ENCODE results near the gene MGAT4B.
A peak's percentile ranks its signal among the peaks of the same experiment; 100 is the strongest.

Gene MGAT4B

DNA sequence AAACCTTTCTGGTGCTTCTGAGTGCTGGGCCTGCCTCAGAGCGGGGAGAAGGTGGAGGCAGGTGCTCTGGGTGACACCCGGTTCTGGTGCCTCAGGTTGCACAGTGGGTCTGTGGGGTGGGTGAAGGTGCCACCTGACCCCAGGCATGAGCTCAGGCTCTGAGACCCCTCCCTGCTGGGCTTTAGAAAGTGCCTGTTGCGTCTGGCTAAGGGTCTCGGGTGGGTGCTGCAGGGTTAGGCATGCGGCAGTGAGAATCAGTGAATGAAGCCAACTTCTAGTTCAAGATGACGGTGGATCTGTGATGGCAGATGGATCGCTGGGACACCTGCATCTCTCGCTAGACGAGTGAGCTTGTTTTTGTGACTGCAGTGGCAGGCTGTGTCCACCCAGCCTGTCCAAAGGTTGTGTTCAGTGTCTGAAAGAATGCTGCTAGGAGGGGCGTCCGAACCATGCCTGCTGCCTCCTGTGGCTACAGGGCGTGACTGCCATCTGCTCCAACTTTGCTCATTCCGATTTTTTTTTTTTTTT lies 19.1 kb upstream of the MGAT4B start:
- peak; percentile 87 for DNase-seq (ENCODE audit: low spot score)

- no peak for DNase-seq (ENCODE audit: low spot score)
Observed at GRCh38 chr5:179824745-179825112, 18.1 kb upstream of the MGAT4B start.

- no peak for DNase-seq (ENCODE audit: low spot score)
Observed at GRCh38 chr5:179823937-179824744, 17.5 kb upstream of the MGAT4B start.

- no peak for DNase-seq (ENCODE audit: low spot score)
Observed at GRCh38 chr5:179822444-179822990, 15.9 kb upstream of the MGAT4B start.

DNA sequence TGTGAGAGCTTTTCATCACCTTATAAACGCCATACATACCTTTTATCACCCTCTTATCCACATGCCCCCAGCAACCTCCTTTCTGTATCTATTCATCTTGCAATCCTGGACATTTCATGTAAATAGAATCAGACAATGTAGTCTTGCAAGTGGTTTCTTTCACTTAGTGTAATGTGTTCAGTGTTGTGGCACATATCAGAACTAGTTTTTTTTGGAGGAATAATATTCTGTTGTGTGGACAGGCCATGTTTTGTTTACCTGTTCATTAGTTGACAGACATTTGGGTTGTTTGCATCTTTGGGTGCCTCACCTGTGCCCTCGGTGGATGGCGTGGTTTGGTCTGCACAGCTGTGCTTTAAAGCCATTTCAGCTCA lies 15.4 kb upstream of the MGAT4B start:
- no peak for DNase-seq (ENCODE audit: low spot score)

DNA sequence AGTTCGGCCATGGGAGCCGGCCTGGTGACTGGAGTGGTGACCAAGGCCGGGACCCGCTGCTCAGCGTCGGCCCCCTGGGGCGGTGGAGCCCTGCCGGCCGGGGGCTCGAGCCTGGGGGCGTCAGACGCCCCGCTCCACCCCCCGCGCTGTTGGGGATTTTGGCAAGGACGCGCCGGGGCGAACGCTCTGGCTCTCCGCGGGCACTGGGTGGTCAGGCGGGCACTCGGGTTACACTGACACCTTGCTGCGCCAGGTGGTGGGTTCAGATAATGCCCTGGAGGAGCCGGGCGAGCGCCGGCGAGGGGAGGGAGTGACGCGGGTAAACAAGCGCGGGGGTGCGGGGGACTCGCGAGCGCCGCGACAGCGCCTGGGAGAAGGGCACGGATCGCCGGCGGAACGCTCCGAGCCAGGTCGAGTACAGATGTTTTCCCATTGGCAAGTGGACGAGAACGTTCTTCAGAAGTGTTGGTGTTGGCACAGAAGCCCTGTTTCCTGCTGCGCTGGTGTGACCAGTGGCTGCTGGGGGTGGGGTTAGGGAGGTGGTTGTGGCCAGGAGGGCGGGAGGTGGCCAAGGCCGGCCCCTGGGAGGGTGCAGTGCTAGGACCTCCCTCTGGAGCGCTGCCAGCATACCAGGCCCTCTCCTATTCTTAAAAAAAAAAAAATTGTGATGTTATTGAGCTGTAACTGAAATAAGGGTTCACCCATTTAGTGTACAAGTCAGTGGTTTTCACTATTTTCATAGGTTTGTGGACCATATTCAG lies 14.8 kb upstream of the MGAT4B start:
- peak; percentile 91 for DNase-seq (ENCODE audit: low spot score)

GRCh38 chr5:179820483-179821297 lies 14.0 kb upstream of the MGAT4B start, which contains the start of gene SQSTM1:
Gene SQSTM1 (plus strand): TSS chr5:179820905. CDS start chr5:179820937, 32 bp downstream.
- DNase-seq (ENCODE audit: low spot score) = peak; percentile 82

GRCh38 chr5:179820127-179820482 lies 13.4 kb upstream of the MGAT4B start:
- DNase-seq (ENCODE audit: low spot score) = no peak

- peak; percentile 69 for DNase-seq (ENCODE audit: low spot score)
Observed at GRCh38 chr5:179819296-179820126, 12.8 kb upstream of the MGAT4B start.

- DNase-seq (ENCODE audit: low spot score) = peak; percentile 86
Observed at GRCh38 chr5:179818746-179819295, 12.2 kb upstream of the MGAT4B start.

- no peak for DNase-seq (ENCODE audit: low spot score)
Observed at GRCh38 chr5:179817890-179818745, 11.5 kb upstream of the MGAT4B start.

- no peak for DNase-seq (ENCODE audit: low spot score)
Observed at GRCh38 chr5:179817470-179817840, 10.8 kb upstream of the MGAT4B start.

- no peak for DNase-seq (ENCODE audit: low spot score)
Observed at GRCh38 chr5:179816796-179817469, 10.3 kb upstream of the MGAT4B start.

DNA sequence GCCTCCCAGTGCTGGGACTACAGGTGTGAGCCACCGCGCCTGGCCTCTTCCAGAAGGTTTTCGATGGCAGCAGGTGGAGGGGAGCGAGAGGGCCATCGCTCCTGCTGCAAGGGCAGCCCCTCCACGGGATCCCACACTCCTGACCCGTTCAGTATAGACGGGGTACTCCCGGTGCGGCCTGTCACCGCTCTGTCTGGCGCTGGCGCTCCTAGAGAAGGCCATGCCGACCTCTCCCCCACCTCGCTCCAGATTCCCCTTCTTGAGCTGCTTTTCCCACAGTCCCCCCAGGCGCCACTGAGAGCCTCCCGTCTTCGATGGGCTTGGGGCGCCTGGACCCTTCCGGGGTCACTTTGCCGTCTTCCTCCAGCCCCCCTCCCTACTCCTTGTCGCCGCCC lies 9.7 kb upstream of the MGAT4B start:
- no peak for DNase-seq (ENCODE audit: low spot score)

- DNase-seq (ENCODE audit: low spot score) = no peak
Observed at GRCh38 chr5:179815491-179816249, 9.0 kb upstream of the MGAT4B start.

GRCh38 chr5:179814090-179814489 lies 7.4 kb upstream of the MGAT4B start:
- no peak for DNase-seq (ENCODE audit: low spot score)

DNA sequence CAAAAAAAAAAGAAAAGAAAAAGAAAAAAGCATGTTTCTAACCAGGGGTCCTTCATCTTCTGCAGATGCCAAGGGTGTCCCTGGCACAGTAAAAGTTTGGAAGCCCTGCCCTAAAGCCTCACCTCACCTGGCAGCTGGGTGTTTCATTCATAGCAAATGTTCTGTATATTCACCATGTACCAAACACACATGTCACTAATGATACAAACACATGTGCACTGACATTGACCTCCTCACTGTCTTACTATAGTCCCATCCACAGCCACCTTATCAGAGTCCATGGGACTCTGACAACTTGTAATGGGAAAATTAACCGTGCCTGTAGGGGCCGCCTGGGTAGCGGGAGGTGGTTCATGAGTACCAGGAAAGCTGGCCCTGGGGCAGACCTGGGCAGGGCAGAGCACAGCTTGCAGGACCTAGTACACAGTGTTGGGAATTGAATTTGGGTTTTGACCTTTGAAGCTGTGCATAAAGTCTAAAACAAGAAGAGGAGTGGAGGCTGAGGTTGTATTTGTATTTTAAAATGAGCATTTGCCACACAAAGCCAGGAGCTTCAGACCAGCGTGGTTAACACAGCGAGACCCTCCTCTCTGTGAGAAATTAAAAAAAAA lies 6.4 kb upstream of the MGAT4B start:
- DNase-seq (ENCODE audit: low spot score) = no peak

All from cerebellar cortex (tissue), 1 donor.